Calu3 (cell line): ENCODE measurements around the gene SETD7. TPM values are rescaled to one million over a fixed set of nuclear protein-coding genes. Genes with fewer than 3 reads are reported as not detected.

ENCODE experiments used
- BruUV-seq: library from RNA; stranded (reverse); fragments of 400-500 nt; replicated peaks from 2 replicates; lab custom pipeline; 2021; lab: Mats Ljungman, UMichigan
- CTCF ChIA-PET: fragments of 300-600 bp; sonication (Branson Sonifier 250); formaldehyde crosslinking; loops from one replicate; lab custom pipeline; 2022; ENCODE audit warnings: antibody characterized with exemption; lab: Charles Lee
- DNase-seq: peaks from one replicate; pipeline ENCODE4 v3.0.0; 2022
- H3K27ac Mint-ChIP-seq: one replicate; pipeline ENCODE4 v1.8.0; 2022; ENCODE audit warnings: mixed read lengths; ENCODE audit not compliant: unreplicated experiment
- H3K27me3 Mint-ChIP-seq: one replicate; pipeline ENCODE4 v1.8.0; 2022; ENCODE audit warnings: mixed read lengths; ENCODE audit not compliant: unreplicated experiment
- H3K36me3 Mint-ChIP-seq: one replicate; pipeline ENCODE4 v1.8.0; 2022; ENCODE audit warnings: mild to moderate bottlenecking, moderate library complexity, mixed read lengths; ENCODE audit not compliant: insufficient read depth, unreplicated experiment
- H3K4me1 Mint-ChIP-seq: one replicate; pipeline ENCODE4 v1.8.0; 2022; ENCODE audit warnings: mild to moderate bottlenecking, low read depth, mixed read lengths; ENCODE audit not compliant: unreplicated experiment
- H3K4me3 Mint-ChIP-seq: one replicate; pipeline ENCODE4 v1.8.0; 2022; ENCODE audit warnings: mild to moderate bottlenecking, low read depth, moderate library complexity, mixed read lengths; ENCODE audit not compliant: unreplicated experiment
- H3K9me3 Mint-ChIP-seq: one replicate; pipeline ENCODE4 v1.8.0; 2022; ENCODE audit warnings: low read depth, mixed read lengths; ENCODE audit not compliant: unreplicated experiment
- intact Hi-C: fragments of 100-400 bp; cut with micrococcal nuclease; formaldehyde crosslinking; loops from one replicate; pipeline ENCODE4 v1.10.0; 2022; ENCODE audit not compliant: unreplicated experiment
- total RNA-seq: library from RNA; stranded (reverse); gene quantifications from 2 replicates; pipeline ENCODE4 v1.2.3, GENCODE V29; 2022
- TF ChIP-seq, protein P1 (sequence below): fragments of 200-600 bp; IDR thresholded peaks from one replicate; pipeline ENCODE4 v1.8.0; 2022; ENCODE audit warnings: antibody characterized with exemption; ENCODE audit not compliant: unreplicated experiment

The SETD7 gene
- total RNA-seq, 1 experiment from 2014 or later: 16.4 TPM

DNA sequence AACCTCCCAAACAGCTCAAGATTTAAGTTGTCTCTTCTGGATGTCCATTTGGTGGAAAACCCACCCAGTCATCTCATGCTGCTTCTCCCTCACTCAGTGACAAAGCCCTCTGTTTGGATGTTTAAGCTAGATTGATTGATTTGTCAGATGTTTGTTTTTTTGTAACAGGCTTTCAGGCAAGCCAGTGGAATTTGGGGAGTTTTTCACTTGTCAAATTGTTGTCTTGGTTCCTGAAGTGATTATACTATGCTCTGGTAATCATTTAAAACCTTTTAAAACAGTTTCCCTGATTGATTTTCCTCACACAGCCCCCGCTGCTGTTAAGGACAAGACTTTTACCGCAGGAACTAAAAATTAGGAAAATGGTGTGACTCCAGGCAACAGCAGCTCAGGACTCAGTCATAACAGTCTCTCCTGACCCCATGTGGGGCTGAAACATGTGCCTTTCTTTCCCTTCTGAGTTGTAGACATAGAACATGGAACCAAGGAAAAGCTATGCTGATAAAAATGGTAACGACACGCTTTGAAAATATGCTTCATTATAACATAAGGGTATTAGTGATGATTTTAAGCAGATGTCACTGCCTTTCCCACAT is 40.8 kb upstream of the SETD7 start:
- DNase-seq: no peak
- no TSS peak for BruUV-seq
- Mint-ChIP-seq H3K9me3 (no peaks in the 10 kb centered on the region), H3K27me3 (no peaks in the 10 kb centered on the region), H3K4me1 (peaks cover 44% of the 10 kb centered on the region), H3K27ac (no peak overlapping the region), H3K4me3 (no peak overlapping the region), H3K36me3 (no peaks in the 10 kb centered on the region)
- CTCF ChIA-PET: interaction anchor here (1.6 kb wide), 1 partner anchor 14 kb away, joined by 3 read pairs; no protein-coding TSS in a partner anchor
- intact Hi-C loops: no loop called here
- TF ChIP-seq, protein P1, sequence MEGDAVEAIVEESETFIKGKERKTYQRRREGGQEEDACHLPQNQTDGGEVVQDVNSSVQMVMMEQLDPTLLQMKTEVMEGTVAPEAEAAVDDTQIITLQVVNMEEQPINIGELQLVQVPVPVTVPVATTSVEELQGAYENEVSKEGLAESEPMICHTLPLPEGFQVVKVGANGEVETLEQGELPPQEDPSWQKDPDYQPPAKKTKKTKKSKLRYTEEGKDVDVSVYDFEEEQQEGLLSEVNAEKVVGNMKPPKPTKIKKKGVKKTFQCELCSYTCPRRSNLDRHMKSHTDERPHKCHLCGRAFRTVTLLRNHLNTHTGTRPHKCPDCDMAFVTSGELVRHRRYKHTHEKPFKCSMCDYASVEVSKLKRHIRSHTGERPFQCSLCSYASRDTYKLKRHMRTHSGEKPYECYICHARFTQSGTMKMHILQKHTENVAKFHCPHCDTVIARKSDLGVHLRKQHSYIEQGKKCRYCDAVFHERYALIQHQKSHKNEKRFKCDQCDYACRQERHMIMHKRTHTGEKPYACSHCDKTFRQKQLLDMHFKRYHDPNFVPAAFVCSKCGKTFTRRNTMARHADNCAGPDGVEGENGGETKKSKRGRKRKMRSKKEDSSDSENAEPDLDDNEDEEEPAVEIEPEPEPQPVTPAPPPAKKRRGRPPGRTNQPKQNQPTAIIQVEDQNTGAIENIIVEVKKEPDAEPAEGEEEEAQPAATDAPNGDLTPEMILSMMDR: no peak

DNA sequence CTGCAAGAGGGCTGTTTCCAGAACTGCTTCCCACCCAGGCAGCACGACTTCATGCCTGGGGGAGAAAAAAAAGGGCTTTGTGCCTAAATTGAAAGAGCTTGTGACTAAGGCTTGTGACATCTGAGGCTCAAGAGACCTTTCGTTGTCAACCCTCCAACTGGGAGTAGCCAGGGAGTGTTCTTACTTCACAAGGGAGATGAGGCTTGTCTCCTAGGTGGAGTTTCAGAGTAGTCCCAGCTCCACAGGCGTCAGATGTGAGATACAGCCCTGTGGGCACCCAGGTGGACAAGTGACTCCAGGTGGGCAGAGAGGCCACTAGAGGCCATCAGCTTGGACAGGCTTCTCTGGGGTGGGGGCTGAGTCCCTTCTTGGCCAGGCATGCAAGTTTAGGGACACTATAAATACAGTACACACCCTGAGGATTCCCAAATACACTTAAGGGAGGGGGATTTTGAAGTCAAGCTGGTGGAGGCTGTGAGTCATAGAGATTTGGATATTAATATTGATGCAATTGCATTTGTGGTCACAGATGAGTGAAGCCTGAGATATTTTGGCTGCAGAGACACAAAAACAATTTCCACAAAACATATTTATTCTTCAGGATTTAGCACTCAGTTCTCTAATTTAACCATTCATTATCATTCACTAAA is 40.1 kb upstream of the SETD7 start:
- intact Hi-C loops: no loop called here
- H3K27me3 Mint-ChIP-seq: no peaks in the 10 kb centered on the region
- no peaks in the 10 kb centered on the region for H3K9me3 Mint-ChIP-seq
- H3K27ac Mint-ChIP-seq: no peak overlapping the region
- TF ChIP-seq, protein P1: no peak
- H3K36me3 Mint-ChIP-seq: no peaks in the 10 kb centered on the region
- CTCF ChIA-PET: interaction anchor here (1.6 kb wide), 1 partner anchor 14 kb away, joined by 3 read pairs; no protein-coding TSS in a partner anchor
- BruUV-seq: no TSS peak
- DNase-seq: no peak
- peaks cover 44% of the 10 kb centered on the region for H3K4me1 Mint-ChIP-seq
- H3K4me3 Mint-ChIP-seq: no peak overlapping the region

DNA sequence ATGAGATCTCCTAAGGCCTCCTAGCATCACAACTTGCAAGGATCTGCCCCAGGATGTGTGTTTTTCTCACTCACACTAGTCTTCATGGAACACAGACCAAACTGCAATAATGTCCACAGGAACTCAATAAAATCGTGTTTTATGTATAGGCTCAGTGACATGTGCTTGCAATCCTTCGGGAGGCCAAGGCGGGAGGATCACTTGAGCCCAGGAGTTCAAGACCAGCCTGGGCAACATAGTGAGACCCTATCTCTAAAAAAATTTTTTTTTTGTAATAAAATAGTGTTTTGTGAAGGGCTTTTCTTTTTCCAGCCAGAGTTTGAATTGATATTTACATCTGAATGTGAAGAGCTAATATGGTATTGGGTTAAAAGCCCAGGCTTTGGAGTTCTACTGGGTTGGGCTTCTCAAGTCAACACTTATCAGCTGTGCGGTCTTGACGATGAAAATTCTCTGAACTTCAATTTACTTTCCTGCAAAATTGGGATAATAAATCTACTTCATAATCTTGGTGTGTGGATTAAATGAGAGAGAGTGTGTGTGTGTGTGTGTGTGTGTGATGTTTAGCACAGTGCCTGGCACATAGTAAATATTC is 38.7 kb upstream of the SETD7 start:
- H3K27ac Mint-ChIP-seq: no peak overlapping the region
- TF ChIP-seq, protein P1: no peak
- H3K36me3 Mint-ChIP-seq: no peaks in the 10 kb centered on the region
- no TSS peak for BruUV-seq
- intact Hi-C loops: no loop called here
- no peaks in the 10 kb centered on the region for H3K9me3 Mint-ChIP-seq
- DNase-seq: no peak
- no peaks in the 10 kb centered on the region for H3K27me3 Mint-ChIP-seq
- no peak overlapping the region for H3K4me3 Mint-ChIP-seq
- H3K4me1 Mint-ChIP-seq: peaks cover 38% of the 10 kb centered on the region
- CTCF ChIA-PET: no interaction called here

DNA sequence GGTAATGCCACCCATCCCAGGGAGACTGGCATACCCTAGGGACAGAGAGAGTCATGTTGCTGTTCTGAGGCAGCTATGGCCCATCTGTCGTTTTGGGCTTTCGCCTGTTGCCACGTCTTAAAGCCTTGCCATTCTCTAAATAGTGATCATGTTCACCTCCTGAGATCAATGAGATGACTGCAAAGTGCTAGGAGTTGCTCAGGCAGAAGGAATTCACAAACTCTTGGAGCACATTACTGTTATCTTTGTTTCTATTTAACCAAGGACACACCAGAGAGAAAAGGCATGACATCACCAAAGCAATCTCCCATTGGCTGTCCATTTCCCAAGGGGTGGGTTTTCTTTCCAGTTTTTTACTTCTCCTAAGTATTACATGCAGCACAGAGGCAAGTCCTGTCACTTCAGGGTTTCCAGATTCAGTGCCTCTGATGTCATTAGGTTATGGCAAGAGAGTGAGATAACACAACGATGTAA is 37.1 kb upstream of the SETD7 start:
- TF ChIP-seq, protein P1: no peak
- Mint-ChIP-seq H3K27ac (no peak overlapping the region), H3K4me1 (peaks cover 32% of the 10 kb centered on the region), H3K9me3 (no peaks in the 10 kb centered on the region), H3K4me3 (no peak overlapping the region), H3K27me3 (no peaks in the 10 kb centered on the region), H3K36me3 (no peaks in the 10 kb centered on the region)
- no TSS peak for BruUV-seq
- CTCF ChIA-PET: no interaction called here
- intact Hi-C loops: no loop called here
- no peak for DNase-seq
